Pons (tissue), 1 donor: ENCODE data around the gene PLCXD3.
"Not testable (repeated sequence)": the region's sequence is repeated elsewhere in the genome, so short reads cannot be mapped to it uniquely, and the experiment has no call there.

Experiments
- DNase-seq: peaks from one replicate; pipeline ENCODE4 v3.0.0-alpha.2; 2016; ENCODE audit warnings: low spot score

Gene PLCXD3

DNA sequence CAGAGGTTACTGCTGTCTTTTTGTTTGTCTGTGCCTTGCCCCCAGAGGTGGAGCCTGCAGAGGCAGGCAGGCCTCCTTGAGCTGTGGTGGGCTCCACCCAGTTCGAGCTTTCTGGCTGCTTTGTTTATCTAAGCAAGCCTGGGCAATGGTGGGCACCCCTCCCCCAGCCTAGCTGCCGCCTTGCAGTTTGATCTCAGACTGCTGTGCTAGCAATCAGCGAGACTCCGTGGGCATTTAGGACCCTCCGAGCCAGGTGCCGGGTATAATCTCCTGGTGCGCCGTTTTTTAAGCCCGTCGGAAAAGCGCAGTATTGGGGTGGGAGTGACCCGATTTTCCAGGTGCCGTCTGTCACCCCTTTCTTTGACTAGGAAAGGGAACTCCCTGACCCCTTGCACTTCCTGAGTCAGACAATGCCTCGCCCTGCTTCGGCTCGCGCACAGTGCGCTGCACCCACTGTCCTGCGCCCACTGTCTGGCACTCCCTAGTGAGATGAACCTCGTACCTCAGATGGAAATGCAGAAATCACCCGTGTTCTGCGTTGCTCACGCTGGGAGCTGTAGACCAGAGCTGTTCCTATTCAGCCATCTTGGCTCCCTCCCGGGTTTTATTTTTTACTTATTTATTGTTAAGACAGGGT is 16.8 kb downstream of the PLCXD3 start:
- not testable (repeated sequence) for DNase-seq

DNA sequence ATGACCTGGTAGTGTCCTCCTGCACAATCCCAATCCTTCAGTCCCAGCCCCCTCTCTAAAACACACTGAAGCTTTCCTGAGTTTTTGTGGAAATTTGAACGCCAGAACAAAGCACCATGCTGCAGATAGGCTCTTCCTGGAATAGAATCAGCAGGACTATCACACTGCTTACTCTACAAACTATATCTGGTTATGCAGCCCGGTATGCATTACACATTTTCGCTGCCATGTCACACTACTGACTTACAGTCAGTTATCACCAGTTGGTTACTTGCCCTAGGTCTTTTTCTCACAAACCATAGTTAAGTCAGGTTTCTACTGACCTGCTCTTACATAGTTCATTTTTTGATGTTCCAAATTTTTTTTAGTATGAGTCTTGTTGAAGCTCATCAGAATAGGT is 24.9 kb downstream of the PLCXD3 start:
- DNase-seq: no peak

DNA sequence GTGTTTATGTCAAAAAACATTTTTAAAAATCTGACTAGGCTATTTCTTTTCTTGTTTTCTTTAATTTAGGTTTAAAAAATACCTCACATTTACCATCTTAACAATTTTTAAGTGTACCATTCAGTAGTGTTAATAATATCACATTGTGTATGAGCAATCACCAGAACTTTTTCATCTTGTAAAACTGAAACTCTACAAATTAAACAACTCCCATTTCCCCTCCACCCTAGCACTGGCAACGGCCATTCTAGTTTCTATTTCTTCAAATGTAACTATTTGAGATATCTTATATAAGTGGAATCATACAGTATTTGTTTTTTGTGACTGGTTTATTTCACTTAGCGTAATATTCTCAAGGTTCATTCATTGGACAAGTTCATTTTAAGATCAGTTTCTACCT is 27.7 kb downstream of the PLCXD3 start:
- no peak for DNase-seq

DNA sequence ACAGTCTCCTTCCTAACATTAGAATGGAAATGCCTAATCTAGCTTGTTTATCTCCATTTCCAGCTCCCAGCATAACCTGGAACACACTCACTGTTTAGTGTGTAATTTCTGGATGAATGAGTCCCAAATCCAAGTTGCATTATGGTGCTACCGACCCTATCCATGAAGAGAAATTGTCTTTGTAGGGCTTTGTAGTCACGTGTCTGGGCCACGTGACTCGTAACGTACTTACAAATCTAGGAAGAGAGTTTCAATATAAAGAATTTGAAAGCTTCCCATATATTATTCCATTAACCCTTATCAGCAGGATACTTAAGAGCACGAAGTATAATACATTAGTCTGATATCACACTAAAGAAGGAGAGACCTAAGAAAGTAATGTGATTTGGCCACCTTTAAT is 28.2 kb downstream of the PLCXD3 start:
- no peak for DNase-seq

DNA sequence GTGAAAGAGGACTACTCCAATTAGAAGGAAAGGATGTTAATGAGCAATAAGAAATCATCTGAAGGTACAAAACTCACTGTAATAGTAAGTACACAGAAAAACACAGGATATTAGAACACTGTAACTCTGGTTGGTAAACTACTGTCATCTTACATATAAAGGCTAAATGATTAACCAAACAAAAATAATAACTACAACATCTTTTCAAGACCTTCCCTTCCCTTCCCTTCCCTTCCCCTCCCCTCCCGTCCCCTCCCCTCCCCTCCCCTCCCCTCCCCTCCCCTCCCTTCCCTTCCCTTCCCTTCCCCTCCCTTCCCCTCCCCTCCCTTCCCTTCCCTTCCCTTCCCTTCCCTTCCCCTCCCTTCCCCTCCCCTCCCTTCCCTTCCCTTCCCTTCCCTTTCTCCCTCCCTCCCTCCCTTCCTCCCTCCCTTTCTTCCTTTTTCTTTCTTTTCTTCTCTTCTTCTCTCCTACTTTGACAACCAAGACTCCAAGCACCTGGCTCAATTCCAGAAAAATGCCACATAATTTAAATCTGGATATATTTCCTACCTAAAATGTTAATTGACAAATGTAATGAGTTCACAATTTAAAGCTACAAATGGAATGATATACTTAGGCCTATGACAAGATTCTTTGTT is 38.7 kb downstream of the PLCXD3 start:
- DNase-seq: not testable (repeated sequence)

DNA sequence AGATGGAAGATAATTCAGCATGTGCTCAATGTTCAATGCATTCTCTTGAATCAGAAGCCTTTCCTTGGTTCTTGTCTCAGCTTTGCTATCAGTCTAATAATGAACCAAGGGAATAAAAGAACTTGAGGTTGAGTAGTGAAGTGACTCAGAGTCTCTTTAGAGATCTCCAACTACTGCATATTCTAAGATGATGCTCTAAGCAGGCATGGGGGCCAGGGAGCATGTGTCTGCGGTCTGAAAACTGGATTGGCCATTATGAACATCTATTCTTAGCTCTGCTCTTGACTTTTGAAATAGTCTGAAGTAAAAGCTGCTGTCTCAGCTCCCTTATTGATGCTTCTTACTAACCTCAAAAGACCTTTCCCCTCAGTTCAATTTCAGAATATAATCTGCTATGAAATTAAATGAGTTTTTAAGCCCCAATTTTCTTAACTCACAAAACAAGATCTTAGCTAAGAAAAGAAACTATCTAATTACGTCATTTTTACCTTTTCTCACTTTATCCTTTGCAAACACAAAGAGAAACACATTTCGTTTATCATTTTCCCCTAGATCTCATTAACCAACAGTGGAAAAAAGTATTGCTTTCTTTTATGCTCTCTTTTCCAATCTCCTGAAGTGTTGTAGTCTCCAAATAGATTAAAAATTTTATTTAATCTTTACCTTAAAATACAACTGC is 44.8 kb downstream of the PLCXD3 start:
- DNase-seq: no peak

DNA sequence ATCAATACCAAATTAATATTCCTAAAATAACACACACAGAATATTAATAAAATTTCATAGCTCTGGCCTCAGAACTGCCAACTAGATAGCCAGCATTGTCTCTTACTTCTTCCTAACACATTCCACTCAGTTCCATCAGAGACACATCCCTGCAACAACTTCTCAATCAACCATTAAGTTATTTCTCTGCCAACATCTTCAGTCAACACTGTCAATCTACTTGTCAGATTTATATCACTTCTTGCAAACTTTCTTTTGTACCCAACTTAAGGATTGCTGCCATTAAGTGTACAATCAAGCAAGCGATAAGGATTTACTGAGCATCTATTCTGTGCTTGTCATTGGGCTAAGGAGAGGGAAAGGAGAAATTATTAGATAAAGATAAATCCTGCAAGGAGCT is 50.8 kb downstream of the PLCXD3 start:
- DNase-seq: no peak

DNA sequence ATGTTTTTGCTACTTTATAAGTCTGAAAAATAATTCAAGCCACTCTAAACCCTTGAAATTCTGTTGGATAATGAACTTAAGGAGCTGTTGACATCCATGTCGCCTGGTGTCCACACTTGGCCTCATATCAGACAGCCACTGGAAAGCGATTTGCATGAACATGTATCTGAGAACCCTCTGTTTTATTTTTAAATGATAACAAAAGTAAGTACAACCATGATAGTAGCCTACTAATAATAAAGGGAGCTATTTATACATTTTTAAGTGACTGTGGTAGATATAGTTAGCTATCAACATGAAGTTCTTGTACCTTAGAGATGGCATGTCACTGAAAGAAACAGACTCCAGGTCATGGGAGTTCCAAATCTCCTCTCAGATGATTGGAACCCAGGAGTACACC is 53.3 kb downstream of the PLCXD3 start:
- no peak for DNase-seq

DNA sequence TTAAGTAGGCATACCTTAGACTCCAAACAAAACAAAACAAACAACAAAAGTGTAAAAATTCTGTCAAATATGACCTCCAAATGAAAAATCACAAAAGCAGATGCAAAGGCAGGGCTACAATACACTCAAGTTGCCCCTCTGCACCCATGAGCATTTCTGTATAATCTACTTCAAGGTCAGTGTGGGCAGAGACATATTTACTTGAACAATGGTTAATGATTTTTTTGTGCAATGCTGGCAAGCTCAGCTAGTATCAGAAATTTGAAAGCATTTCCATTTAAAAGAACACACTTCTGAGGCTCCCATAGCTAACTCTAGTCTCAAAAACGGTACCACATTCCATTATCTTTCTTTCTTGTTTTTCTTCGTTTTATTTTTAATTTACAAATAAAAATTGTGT is 57.9 kb downstream of the PLCXD3 start:
- DNase-seq: no peak

DNA sequence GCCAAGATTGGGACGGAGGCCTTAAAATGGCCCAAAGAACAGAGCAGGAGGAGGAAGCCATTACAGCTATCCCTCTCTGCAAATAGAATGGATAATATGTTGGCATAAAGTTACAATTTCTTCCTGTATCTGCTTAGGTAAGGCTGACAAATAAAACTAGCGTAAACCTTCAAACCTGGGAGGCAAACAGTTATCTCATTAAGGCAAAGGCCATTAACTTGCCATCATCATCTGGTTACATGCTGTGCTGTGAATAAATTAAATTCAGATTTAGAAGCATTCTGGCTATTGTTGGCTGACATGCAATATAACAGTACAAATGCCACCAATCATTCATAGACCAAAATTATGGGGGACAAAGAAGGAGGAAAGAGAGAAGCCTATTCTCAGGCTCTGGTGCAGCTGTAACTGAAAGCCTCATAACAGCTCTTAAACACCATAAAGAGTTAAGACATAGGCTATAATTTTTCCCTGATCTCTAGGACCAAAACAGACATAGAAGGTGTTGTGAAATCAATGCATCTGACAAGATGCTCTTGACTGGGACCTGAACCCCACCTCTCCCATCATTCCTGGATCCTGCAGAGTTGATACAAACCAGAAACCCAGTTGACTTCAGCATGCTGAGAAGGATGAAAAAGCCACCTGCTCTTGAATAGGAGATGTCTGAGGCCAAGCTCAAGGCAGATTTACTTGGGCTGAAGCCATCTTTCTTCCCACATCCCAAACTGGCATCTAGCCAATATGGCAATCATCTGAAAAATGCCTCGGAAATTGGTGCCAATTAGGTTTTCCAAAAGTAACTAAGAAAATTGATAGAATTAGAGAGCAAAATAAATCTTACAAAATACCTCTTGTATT is 62.5 kb downstream of the PLCXD3 start:
- DNase-seq: no peak

DNA sequence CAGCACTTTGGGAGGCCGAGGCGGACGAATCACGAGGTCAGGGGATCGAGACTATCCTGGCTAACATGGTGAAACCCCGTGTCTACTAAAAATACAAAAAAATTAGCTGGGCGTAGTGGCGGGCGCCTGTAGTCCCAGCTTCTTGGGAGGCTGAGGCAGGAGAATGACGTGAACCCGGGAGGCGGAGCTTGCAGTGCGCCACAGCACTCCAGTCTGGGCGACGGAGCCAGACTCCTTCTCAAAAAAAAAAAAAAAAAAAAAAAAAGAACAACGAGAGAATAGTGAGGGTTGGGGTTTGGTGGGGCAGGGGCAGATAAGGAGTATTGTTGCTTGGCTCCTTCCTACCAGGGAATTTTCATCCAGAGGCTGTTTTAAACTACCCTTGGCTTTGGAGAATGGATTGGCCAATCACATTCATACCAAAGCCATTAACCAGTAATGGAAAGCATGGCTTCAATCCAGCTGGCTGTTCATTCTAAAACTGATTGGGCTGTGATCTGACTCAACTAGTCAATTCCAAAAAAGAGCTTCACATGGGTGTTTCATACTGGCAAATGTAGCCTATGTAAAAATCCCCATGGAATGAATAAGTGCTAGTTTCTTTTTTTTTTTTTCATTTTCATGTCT is 64.4 kb downstream of the PLCXD3 start:
- no peak for DNase-seq

DNA sequence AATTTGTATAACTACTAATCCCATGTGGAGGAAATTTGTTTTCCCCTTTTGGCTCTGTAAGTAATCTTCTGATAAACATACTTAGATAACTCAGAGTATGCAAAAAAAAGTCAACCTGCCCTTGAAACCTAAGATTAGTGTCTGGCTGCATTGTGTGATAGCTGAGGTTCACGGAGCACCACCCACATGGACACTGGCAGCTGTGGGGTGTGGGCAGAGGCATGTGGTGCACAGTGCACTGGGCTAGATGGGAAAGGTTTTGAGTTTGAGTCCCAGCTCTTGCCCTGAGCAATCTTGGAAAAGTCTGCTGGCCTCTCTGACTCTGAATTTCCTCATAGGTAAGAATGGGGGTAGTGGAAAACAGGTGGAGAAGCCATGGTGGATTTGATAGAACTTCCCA is 75.1 kb downstream of the PLCXD3 start:
- DNase-seq: no peak

DNA sequence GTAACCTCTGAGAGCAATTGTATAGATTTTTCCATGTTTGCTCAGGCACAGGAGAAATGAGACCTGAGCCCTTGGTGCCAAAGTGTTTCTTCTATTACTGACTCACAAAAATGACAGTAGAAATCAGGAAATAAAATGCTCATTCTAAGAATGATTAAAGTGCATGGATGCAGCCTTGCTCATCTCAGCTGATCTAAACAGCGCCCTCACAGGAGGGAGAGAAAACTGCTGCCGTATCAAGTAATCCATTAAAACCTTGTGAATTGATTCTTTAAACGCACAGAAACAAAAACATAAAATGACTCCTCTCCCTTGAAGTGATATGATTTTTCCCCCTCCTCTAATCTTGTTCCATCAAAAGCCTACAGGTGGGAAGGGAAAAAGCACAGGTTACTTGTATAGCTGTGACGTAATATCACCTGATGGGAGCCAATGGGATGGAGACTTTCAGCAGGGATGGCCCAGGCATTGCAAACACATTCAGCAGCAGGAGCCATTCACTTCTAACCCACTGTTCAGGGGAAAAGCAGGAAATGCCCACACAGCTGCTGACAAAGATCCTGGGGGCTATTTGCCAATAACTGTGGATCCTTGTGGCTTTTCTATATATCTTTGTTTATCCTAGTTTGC is 76.7 kb downstream of the PLCXD3 start:
- no peak for DNase-seq

DNA sequence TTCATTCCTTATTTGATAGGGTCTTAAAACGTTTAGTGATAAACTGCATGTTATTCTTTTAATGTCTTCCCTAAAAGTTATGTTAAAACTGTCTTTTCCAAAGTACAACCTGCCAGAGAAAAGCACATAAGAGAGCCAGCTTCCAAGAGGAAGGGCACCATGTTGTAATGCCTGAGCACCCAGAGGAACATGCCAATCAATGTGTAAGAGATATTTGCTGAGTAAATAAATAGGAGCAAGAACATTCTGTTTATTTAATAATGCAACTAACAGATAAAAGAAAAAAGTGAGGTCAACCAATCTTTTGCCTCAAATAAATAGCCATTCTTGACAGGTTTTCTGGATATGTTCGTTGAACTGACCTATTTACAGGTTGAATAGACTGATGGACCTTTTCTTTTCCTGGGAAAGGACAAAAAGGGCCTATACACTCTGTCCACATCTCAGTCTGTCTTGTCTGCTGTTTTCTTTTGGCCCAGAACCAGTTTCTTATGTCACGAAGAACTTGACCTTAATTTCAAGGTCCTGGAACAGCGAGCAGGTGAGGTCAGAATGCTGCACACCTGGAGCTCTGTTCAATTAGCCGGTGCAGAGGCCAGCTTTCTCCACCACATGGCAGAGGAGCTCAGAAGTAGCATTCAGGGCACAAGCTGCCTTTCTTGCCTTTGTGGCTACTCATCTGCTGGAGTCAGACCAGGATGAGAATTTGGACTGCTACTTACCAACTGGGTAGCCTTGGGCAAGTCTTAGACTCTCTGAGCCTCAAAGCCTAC is 77.7 kb downstream of the PLCXD3 start:
- no peak for DNase-seq

DNA sequence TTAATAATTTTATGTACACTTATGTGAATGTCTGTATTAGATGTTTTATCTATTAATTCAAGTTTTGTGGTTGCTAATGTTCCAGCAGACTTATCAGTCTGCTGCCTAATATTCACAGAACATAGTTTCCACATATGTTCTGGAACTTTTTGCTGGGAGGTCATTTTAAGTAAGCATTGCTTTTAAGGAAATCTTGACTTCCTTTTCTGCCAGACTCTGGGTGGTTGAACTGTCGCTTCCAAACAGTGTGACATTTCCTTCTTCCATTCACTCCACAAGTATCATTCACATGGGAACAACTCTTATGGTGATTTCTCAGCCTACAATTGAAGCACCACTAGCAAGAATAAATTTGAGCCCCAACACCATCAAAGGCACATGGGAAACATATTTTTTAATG is 82.9 kb downstream of the PLCXD3 start:
- no peak for DNase-seq

DNA sequence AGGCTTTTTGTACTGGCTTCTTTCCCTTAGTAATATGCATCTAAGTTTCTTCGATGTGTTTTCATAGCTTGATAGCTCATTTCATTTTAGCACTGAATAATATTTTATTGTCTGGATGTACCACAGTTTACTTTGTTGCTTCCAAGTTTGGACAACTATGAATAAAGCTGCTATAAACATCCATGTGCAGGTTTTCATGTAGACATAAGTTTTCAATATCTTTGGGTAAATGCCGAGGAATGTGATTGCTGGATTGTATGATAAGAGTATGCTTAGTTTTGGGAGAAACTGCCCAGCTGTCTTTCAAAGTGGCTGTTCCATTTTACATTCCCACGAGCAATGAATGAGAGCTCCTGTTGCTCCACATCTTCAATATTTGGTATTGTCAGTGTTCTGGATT is 84.7 kb downstream of the PLCXD3 start:
- DNase-seq: no peak

DNA sequence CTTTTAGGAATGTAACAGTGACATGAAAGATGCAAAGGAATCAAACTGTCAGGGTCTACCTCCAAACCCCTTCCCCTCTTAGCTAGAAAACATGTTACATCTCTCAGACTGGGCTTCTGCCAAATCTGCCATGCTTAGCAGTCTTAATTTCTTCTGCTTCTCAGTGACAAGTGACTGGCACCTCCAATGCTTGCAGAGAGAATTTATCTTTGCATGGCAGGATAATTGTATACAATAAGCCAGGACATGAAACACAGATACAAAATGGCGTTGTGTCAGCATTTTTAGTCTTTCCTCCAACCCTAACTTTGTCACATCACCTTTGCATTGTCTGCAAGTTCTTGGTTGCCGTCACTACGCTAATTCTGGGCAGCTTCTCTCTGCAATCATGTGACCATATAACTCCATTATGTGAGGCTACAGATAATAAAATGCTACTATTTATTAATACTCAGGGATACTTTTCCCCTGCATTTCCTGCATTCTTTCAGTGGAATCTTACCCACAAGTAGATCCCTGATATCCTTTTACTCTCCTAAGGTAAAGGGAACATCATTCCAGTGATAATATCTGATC is 89.8 kb downstream of the PLCXD3 start:
- DNase-seq: no peak

DNA sequence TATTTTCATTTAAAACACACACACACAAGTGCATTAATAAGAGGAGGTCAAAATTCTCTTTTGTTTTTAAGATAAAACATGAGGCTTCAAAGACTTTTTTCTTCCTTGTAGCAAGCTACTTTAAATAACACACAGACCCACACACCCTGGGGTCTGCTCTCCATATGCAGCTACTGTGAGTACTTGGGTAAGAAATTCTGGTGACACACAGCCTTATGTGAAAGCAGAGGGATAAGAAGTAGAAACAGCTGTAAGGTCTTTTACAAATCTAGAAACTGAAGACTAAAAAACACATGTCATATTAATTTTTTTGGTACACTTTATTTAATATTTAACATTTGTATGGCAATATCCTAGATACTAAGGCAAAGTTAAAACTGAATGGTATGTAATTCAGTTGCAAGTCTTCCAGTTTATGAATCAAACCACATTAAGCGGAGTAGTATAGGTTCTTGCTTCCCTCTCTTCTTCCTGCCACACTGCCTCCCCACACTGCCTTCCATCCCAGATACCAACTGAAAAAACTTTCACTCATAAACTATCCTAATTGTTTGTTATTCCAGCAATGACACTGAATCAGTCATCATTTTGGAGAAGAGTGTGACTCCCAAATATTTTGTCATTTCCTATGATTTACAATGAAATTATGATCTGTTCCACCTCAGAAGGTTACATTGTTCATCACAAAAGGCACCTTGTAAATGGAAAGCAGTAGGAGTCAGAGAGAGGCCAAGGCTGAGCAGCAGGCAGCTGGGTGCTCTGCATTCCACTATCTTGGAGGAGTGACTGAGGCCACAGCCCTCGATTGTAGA is 92.0 kb downstream of the PLCXD3 start:
- no peak for DNase-seq

DNA sequence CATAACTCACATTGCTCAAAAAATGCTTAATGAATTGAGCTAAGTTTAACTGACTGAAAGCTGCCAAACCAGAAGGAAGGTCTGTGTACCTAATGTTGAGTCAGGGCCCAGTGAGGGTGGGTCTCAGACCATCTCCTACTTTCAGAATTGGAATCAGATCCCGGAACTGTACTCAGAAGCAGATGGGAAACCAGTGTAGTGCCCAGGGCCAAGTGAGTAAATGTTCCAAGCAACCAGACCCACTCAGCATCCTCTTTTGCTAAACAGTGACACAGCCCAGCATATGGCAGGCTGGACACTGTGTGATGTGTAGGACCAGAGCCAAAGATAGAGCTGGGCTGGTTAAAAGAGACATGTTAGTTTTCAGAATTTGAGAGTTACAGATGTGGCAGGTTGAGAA is 94.1 kb downstream of the PLCXD3 start:
- DNase-seq: no peak

DNA sequence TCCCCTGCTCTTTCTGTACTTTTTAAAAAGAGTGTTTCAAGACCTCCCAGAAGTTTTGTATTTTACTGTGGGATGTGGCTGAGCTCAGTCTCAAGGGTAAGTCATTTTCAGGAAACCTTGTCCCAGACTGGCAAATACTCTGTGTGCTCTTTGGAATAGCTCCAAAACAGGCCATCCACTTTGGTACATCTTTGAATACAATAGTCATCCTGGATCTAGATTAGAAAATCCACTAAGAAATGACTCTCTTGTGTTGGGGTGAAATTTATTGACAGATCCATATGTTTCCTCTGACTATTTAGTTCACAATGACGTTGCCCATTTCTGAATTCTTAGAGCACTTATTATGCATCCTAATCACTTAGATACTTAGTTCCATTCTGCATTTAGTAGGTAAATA is 95.2 kb downstream of the PLCXD3 start:
- no peak for DNase-seq
